NB4 (cell line): Measurements from ENCODE around the gene NIP7.

Source experiments
- POLR2A ChIP-seq: IDR thresholded peaks from 2 replicates; pipeline ENCODE4 v1.6.1; 2011; ENCODE audit warnings: mild to moderate bottlenecking; ENCODE audit not compliant: insufficient read length; ENCODE audit errors: extremely low read depth
- TF ChIP-seq, protein P1 (sequence below): IDR thresholded peaks from one replicate; pipeline ENCODE4 v1.5.1; 2012; ENCODE audit warnings: low read depth, low read length

DNA sequence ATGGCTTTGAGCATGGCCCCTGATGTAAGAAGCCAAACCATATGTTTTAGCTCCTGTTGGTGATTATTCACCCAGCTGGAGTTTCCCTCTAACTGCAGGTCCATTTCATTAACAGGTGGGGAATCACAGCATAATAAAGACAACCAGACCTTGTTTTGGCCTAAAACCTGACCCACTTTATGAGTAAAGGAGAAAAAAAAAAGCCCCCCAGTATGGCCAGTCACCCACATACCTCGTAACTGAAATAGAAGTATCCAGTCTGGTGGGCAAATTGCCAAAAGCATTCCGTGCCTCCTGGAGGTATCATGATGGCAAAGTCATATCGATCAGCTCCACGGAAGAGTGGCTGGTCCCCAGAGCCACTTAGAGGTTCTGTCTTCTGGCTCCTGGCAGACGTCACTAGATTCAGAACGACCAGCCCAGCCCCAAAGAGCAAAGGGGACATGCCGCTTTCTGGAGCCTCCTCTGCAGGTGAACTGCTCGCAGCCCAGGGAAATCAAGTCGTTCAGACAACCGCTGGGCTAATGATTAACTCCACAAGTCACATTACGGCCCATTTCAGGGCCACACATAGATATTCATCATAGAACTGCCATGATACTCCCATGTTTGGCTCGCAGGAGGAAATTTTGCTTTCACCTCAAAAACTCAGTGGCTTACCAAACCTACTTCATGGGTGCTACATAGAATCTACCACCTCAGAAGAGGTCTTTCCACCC is 11.9 kb downstream of the NIP7 start, which contains the start of gene TMED6:
- TF ChIP-seq, protein P1, sequence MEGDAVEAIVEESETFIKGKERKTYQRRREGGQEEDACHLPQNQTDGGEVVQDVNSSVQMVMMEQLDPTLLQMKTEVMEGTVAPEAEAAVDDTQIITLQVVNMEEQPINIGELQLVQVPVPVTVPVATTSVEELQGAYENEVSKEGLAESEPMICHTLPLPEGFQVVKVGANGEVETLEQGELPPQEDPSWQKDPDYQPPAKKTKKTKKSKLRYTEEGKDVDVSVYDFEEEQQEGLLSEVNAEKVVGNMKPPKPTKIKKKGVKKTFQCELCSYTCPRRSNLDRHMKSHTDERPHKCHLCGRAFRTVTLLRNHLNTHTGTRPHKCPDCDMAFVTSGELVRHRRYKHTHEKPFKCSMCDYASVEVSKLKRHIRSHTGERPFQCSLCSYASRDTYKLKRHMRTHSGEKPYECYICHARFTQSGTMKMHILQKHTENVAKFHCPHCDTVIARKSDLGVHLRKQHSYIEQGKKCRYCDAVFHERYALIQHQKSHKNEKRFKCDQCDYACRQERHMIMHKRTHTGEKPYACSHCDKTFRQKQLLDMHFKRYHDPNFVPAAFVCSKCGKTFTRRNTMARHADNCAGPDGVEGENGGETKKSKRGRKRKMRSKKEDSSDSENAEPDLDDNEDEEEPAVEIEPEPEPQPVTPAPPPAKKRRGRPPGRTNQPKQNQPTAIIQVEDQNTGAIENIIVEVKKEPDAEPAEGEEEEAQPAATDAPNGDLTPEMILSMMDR = no peak
- TF ChIP-seq POLR2A = no peak
